Naive thymus-derived CD4-positive, alpha-beta T cell (primary cell): ENCODE measurements around the gene EFHD2. TPM values are rescaled to one million over a fixed set of nuclear protein-coding genes. Genes with fewer than 3 reads are reported as not detected.
A peak's percentile ranks its signal among the peaks of the same experiment; 100 is the strongest.
"Not testable (repeated sequence)": the region's sequence is repeated elsewhere in the genome, so short reads cannot be mapped to it uniquely, and the experiment has no call there.

Source experiments
- ATAC-seq: fragments of 150-1000 bp; cut with Tn5 transposase; 2 replicates; pipeline ENCODE4 v1.10.0; 2021; ENCODE audit warnings: mild to moderate bottlenecking, moderate library complexity
- CTCF ChIA-PET: fragments of 350-600 bp; sonication (Branson Sonifier 250); formaldehyde crosslinking; loops from one replicate; lab custom pipeline; 2021; ENCODE audit warnings: antibody characterized with exemption; lab: Charles Lee
- POLR2A ChIA-PET: fragments of 350-600 bp; sonication (Branson Sonifier 250); formaldehyde crosslinking; loops from one replicate; lab custom pipeline; 2021; ENCODE audit warnings: antibody characterized with exemption, inconsistent platforms; lab: Charles Lee
- DNase-seq, 9 donors: peaks; one replicate each; pipeline versions ENCODE4 v3.0.0 to v3.0.0-alpha.2; 2020 to 2022; ENCODE audit warnings: mixed read lengths in 1 of 9
- H3K27ac ChIP-seq: one replicate; pipeline ENCODE4 v1.7.0; 2013; ENCODE audit warnings: mild to moderate bottlenecking, low read depth, low read length, moderate library complexity
- H3K27me3 ChIP-seq, 2 donors: one replicate each; pipeline ENCODE4 v1.7.0; 2013; ENCODE audit warnings: low read length in 2 of 2, mild to moderate bottlenecking in 2 of 2, moderate library complexity in 2 of 2; ENCODE audit not compliant: control insufficient read depth in 2 of 2, insufficient read depth in 2 of 2
- H3K36me3 ChIP-seq, 3 experiments: 1 replicate in 2 of 3; 2 replicates in 1 of 3; pipeline ENCODE4 v1.7.0; 2013; ENCODE audit warnings: low read length in 3 of 3, mild to moderate bottlenecking in 3 of 3, moderate library complexity in 1 of 3; ENCODE audit not compliant: insufficient read depth in 3 of 3, control insufficient read depth in 2 of 3
- H3K4me1 ChIP-seq, 2 donors: one replicate each; pipeline ENCODE4 v1.7.0; 2013; ENCODE audit warnings: low read length in 2 of 2, mild to moderate bottlenecking in 2 of 2, moderate library complexity in 1 of 2; ENCODE audit not compliant: control insufficient read depth in 2 of 2, insufficient read depth in 2 of 2
- H3K4me3 ChIP-seq: 2 replicates; pipeline ENCODE4 v1.7.0; 2013; ENCODE audit warnings: mild to moderate bottlenecking, low read length
- H3K9me3 ChIP-seq, 3 experiments: 1 replicate in 2 of 3; 2 replicates in 1 of 3; pipeline ENCODE4 v1.7.0; 2013; ENCODE audit warnings: low read length in 3 of 3; ENCODE audit not compliant: control insufficient read depth in 2 of 3
- H3K27ac Mint-ChIP-seq, 9 donors: one replicate each; pipeline ENCODE4 v1.8.0; 2020 to 2022; ENCODE audit warnings: mixed read lengths in 9 of 9, mild to moderate bottlenecking in 8 of 9, moderate library complexity in 5 of 9, inconsistent platforms in 2 of 9
- H3K27me3 Mint-ChIP-seq, 5 donors: one replicate each; pipeline ENCODE4 v1.8.0; 2021 to 2022; ENCODE audit warnings: mixed read lengths in 5 of 5, mild to moderate bottlenecking in 1 of 5
- H3K36me3 Mint-ChIP-seq, 5 donors: one replicate each; pipeline ENCODE4 v1.8.0; 2020 to 2022; ENCODE audit warnings: mixed read lengths in 5 of 5, mild to moderate bottlenecking in 3 of 5, inconsistent platforms in 1 of 5
- H3K4me1 Mint-ChIP-seq, 7 donors: one replicate each; pipeline ENCODE4 v1.8.0; 2020 to 2022; ENCODE audit warnings: mixed read lengths in 7 of 7, mild to moderate bottlenecking in 3 of 7, inconsistent platforms in 1 of 7
- H3K4me3 Mint-ChIP-seq, 10 donors: one replicate each; pipeline ENCODE4 v1.8.0; 2020 to 2022; ENCODE audit warnings: mild to moderate bottlenecking in 10 of 10, mixed read lengths in 10 of 10, moderate library complexity in 6 of 10, inconsistent platforms in 2 of 10
- H3K9me3 Mint-ChIP-seq, 11 donors: one replicate each; pipeline ENCODE4 v1.8.0; 2020 to 2022; ENCODE audit warnings: mixed read lengths in 11 of 11, mild to moderate bottlenecking in 4 of 11, inconsistent platforms in 1 of 11, moderate library complexity in 1 of 11
- intact Hi-C, 2 donors: fragments of 100-400 bp; cut with micrococcal nuclease; formaldehyde crosslinking; loops; one replicate each; pipeline ENCODE4 v1.15.1; 2023
- polyA plus RNA-seq, 2 donors: library from polyadenylated mRNA; unstranded; fragments of 300-500 nt; fragmentation: Illumina TruSeq; gene quantifications; one replicate each; pipeline ENCODE4 v1.2.3, GENCODE V29; 2021
- total RNA-seq, 6 experiments: library from RNA in 5 of 6; stranded (reverse) in 5 of 6; gene quantifications; 1 replicate in 5 of 6; 2 replicates in 1 of 6; pipeline ENCODE4 v1.2.3 and lab custom pipeline; 2021 to 2026

The EFHD2 gene
- total and polyA plus RNA-seq, 7 experiments from 2014 or later = 21.0 to 258 (median 32.0) TPM

DNA sequence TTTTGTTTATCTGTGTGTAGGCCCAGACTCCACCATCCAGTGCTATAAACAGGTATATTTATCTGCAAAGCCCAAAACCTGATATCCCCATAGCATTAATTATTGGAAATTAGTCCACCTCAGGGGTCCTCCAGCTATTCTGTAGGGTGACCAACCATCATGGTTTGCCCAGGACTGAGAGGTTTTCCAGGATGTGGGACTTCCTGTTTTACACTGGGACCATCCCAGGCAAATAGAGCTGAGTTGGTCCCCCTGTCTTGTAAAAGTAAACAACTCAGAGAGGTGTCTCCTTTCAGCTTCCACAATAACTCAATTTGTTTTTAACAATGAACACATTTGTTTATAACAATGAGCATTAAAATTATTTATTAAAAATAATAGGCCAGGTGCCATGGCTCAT is 58.5 kb downstream of the EFHD2 start:
- Mint-ChIP-seq H3K4me3 (no peak overlapping the region), H3K27ac (no peak overlapping the region), H3K4me1 (peaks cover 0 to 2% (median 0%) of the 10 kb centered on the region in 7 donors), H3K9me3 (peaks cover 0 to 4% (median 0%) of the 10 kb centered on the region in 11 donors), H3K27me3 (peaks cover 0 to 3% (median 0%) of the 10 kb centered on the region in 5 donors), H3K36me3 (no peaks in the 10 kb centered on the region)
- no peak overlapping the region for H3K4me3 ChIP-seq
- ChIA-PET CTCF (no interaction called here), POLR2A (no interaction called here)
- ATAC-seq (no peak), DNase-seq (no peak)
- intact Hi-C loops = no loop called here
- no peaks in the 10 kb centered on the region for H3K9me3 ChIP-seq
- no peaks in the 10 kb centered on the region for H3K36me3 ChIP-seq
- H3K27me3 ChIP-seq = no peaks in the 10 kb centered on the region
- H3K27ac ChIP-seq = no peak overlapping the region
- no peaks in the 10 kb centered on the region for H3K4me1 ChIP-seq

DNA sequence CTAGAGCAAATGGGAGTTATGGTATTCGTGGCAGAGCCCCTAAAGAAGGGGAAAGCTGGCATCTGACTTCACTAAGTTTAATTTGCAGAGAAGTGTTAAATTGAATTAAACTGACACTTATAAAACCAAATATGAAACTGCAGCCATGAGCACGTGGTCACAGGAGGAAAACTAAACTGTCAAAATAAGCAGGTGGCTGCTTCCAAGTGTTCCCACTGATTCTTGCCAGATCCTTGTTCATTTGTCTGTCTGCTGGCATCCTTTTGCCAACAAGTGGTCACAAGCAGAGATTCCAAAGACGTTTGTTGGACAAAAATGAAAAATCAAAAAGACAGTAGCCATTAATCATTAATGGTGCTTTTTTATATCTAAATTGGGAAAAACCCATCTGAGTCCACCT is 59.7 kb downstream of the EFHD2 start:
- no peak overlapping the region for H3K27ac ChIP-seq
- peaks cover 0 to 3% (median 0%) of the 10 kb centered on the region in 5 donors for H3K27me3 Mint-ChIP-seq
- POLR2A ChIA-PET = no interaction called here
- no peaks in the 10 kb centered on the region for H3K4me1 ChIP-seq
- intact Hi-C loops = no loop called here
- no peaks in the 10 kb centered on the region for H3K27me3 ChIP-seq
- ATAC-seq (no peak), DNase-seq (no peak)
- H3K4me3 ChIP-seq = no peak overlapping the region
- H3K36me3 Mint-ChIP-seq = no peaks in the 10 kb centered on the region
- H3K4me1 Mint-ChIP-seq = peaks cover 0 to 2% (median 0%) of the 10 kb centered on the region in 7 donors
- H3K36me3 ChIP-seq = no peaks in the 10 kb centered on the region
- H3K9me3 Mint-ChIP-seq = peaks cover 0 to 4% (median 0%) of the 10 kb centered on the region in 11 donors
- CTCF ChIA-PET = no interaction called here
- H3K4me3 Mint-ChIP-seq = no peak overlapping the region
- no peaks in the 10 kb centered on the region for H3K9me3 ChIP-seq
- no peak overlapping the region for H3K27ac Mint-ChIP-seq

DNA sequence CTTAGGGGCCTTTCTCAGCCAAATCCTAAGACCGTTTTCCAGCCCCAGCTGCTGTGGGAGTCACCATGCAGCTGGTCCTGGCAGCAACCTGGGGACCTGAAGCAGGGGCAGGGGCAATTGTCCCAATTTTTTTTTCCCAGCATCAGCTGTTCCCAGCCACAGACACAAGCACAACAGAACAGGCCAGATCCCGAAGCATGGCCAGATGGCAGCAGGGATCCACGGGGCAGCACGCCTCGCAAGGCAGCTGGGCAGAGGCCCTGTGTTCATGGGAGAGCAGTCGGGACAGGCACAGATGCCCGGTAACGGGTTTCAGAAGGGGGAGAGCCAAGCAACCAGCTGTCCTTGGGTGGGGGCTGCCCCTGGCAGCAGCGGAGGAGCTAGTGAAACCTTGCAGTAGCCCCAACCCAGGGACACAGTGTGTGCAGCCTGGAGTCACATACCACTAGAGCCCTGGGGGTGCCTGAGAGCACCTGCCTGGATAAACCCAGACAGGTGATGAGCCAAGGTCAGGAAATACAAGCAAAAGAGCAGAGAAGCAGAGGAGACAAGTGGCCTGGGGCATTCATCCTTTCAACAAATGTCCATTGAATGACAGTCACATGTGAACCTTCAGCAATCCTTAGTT is 60.2 kb downstream of the EFHD2 start:
- H3K4me3 ChIP-seq, H3K27ac ChIP-seq, intact Hi-C loops, H3K27me3 Mint-ChIP-seq, ATAC-seq, H3K4me3 Mint-ChIP-seq, CTCF ChIA-PET, H3K4me1 Mint-ChIP-seq, H3K36me3 Mint-ChIP-seq, H3K9me3 Mint-ChIP-seq, H3K4me1 ChIP-seq, DNase-seq, H3K36me3 ChIP-seq, H3K9me3 ChIP-seq, H3K27ac Mint-ChIP-seq, H3K27me3 ChIP-seq: not testable (repeated sequence)
- POLR2A ChIA-PET = interaction anchor here (0.6 kb wide), 1 partner anchor 788 kb away, joined by 4 read pairs; no protein-coding TSS in a partner anchor

DNA sequence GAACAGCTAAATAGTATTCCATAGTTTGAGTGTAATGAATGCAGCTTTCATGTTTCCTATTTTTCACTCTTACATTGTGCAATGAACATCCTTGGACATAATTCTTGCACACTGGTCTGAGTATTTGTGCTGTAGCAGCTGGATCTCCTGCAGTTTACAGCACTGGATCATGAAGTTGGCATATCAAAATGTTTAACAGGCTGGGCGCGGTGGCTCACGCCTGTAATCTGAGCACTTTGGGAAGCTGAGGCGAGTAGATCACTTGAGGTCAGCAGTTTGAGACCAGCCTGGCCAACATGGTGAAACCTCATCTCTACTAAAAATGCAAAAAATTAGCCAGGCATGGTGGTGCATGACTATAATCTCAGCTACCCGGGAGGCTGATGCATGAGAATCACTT is 61.4 kb downstream of the EFHD2 start:
- intact Hi-C loops = not testable (repeated sequence)

DNA sequence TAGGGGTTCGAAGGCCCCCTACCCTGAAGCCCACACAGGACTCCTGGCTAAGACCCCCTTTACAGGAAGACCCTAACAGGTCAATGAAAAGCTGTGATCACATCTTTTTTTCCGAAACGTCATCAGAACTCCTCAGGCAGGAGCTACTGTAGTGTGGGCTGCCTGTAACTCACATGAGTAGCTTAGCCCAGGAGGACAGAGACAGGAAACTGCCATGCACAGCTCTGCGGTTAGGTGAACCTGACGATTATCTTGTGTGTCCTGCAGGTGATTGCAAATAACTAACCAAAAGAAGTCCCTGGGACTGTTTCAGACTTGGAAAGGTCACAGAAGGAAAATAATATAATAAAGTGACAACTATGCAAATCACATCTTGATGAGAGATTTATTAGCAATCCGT is 62.0 kb downstream of the EFHD2 start:
- H3K27me3 Mint-ChIP-seq, intact Hi-C loops, H3K36me3 ChIP-seq, H3K4me3 ChIP-seq, H3K27ac ChIP-seq, H3K4me1 Mint-ChIP-seq, H3K9me3 ChIP-seq, POLR2A ChIA-PET, H3K36me3 Mint-ChIP-seq, H3K4me1 ChIP-seq, H3K27ac Mint-ChIP-seq, H3K27me3 ChIP-seq, ATAC-seq, H3K4me3 Mint-ChIP-seq, H3K9me3 Mint-ChIP-seq, DNase-seq: not testable (repeated sequence)
- CTCF ChIA-PET = interaction anchor here (1.0 kb wide), 1 partner anchor 149 kb away, joined by 3 read pairs; no protein-coding TSS in a partner anchor

More for the DNA sequence above, 61.4 kb downstream of the EFHD2 start:
- ATAC-seq, H3K9me3 Mint-ChIP-seq, H3K36me3 Mint-ChIP-seq, H3K27ac Mint-ChIP-seq, H3K27me3 ChIP-seq, H3K27ac ChIP-seq, H3K4me1 Mint-ChIP-seq, H3K9me3 ChIP-seq, H3K27me3 Mint-ChIP-seq, H3K36me3 ChIP-seq, POLR2A ChIA-PET, H3K4me3 ChIP-seq, H3K4me3 Mint-ChIP-seq, DNase-seq, H3K4me1 ChIP-seq: not testable (repeated sequence)
- CTCF ChIA-PET = interaction anchor here (0.6 to 1.0 kb wide), 2 partner anchors 149 to 267 kb away, joined by 3 read pairs; no protein-coding TSS in a partner anchor

DNA sequence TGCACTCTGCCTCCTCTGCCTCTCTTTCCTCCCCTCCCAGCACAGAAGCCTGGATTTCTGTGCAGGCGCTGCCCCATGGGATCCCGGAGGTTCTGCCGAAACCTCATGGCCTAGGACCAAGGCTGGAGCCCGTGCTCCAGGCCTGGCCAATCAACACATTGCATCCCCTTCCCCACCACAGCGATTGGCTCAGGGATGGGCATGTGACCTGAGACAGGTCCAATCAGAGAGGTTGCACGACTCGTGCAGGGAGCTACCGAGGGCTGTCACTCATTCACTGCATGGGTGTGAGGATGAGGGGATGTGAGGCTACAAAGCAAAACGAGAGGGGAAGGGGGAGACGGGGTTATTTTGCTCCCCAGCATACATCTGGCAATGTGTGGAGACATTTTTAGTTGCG is 62.9 kb downstream of the EFHD2 start:
- no peak overlapping the region for H3K27ac Mint-ChIP-seq
- ATAC-seq (no peak), DNase-seq (no peak)
- no peaks in the 10 kb centered on the region for H3K36me3 Mint-ChIP-seq
- ChIA-PET CTCF (no interaction called here), POLR2A (no interaction called here)
- Histone ChIP-seq H3K9me3 (no peaks in the 10 kb centered on the region), H3K27ac (no peak overlapping the region), H3K4me1 (no peaks in the 10 kb centered on the region), H3K27me3 (no peaks in the 10 kb centered on the region), H3K36me3 (no peaks in the 10 kb centered on the region), H3K4me3 (no peak overlapping the region)
- no peak overlapping the region for H3K4me3 Mint-ChIP-seq
- peaks cover 0 to 4% (median 0%) of the 10 kb centered on the region in 11 donors for H3K9me3 Mint-ChIP-seq
- H3K27me3 Mint-ChIP-seq = no peaks in the 10 kb centered on the region
- intact Hi-C loops = no loop called here
- peaks cover 0 to 1% (median 0%) of the 10 kb centered on the region in 7 donors for H3K4me1 Mint-ChIP-seq

DNA sequence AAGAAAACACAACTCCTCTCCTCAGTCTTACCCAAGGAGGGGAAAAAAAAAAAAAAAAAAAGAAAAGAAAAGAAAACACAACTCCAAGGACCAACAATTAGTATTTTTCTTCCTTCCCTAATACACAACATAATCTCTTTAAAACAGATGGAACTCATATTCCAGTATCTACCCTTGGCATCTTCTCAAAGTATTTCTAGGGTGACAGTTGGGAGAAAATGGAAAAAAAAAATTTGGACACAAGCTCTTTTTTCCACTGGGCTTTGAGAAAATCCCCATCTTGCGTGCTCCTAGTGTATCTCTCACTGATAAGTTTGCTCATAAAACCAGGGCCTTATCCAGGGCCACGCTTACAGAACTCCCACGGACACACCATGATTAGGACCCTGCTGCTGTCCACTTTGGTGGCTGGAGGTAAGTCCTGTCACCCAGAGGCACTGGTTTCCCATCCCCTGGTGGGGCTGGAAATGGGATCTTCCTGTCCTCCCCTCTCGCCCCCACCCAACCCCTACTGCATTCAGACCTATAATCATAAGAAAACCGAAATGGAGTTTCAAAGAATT is 66.1 kb downstream of the EFHD2 start, which contains the start of gene CELA2B:
Gene CELA2B (plus strand): TSS at position 353 of the 563 bp plus-strand sequence. CDS start 22 bp downstream, at position 375.
- Mint-ChIP-seq H3K27me3 (no peaks in the 10 kb centered on the region), H3K4me1 (peaks cover 0 to 1% (median 0%) of the 10 kb centered on the region in 7 donors), H3K36me3 (no peaks in the 10 kb centered on the region), H3K27ac (peak within 1 kb of the TSS in 1 of 9 donors; percentile 64), H3K4me3 (no peak within 1 kb of the TSS), H3K9me3 (no peaks in the 10 kb centered on the region)
- Histone ChIP-seq H3K36me3 (no peaks in the 10 kb centered on the region), H3K27ac (no peak within 1 kb of the TSS), H3K27me3 (no peaks in the 10 kb centered on the region), H3K4me3 (no peak within 1 kb of the TSS), H3K4me1 (no peaks in the 10 kb centered on the region), H3K9me3 (no peaks in the 10 kb centered on the region)
- no peak for DNase-seq
- no peak for ATAC-seq
- CTCF ChIA-PET = no interaction called here
- intact Hi-C loops = no loop called here
- POLR2A ChIA-PET = no interaction called here
